NB4 (cell line): ENCODE results near the gene RBCK1.

ENCODE experiments used
- DNase-seq: peaks from one replicate; pipeline ENCODE4 v3.0.0; 2010; ENCODE audit warnings: low read depth
- H3K4me3 ChIP-seq: one replicate; pipeline ENCODE4 v1.5.1; 2011; ENCODE audit warnings: mild to moderate bottlenecking, low read depth, low read length, moderate library complexity
- CTCF ChIP-seq: IDR thresholded peaks from one replicate; pipeline ENCODE4 v1.5.1; 2012; ENCODE audit warnings: low read depth, low read length
- MAX ChIP-seq: IDR thresholded peaks from 2 replicates; pipeline ENCODE4 v1.6.1; 2011; ENCODE audit warnings: low read depth, low read length
- MYC ChIP-seq: IDR thresholded peaks from 2 replicates; pipeline ENCODE4 v1.6.1; 2011; ENCODE audit warnings: low read depth, low read length
- POLR2A ChIP-seq: IDR thresholded peaks from 2 replicates; pipeline ENCODE4 v1.6.1; 2011; ENCODE audit warnings: mild to moderate bottlenecking; ENCODE audit not compliant: insufficient read length; ENCODE audit errors: extremely low read depth

Gene RBCK1

GRCh38 chr20:418858-419365, 10.8 kb downstream of the RBCK1 start:
- TF ChIP-seq MYC: no peak
- no peak for TF ChIP-seq POLR2A
- no peak for TF ChIP-seq MAX
- no peak for TF ChIP-seq CTCF
- no peak for DNase-seq
- no peak overlapping the region for H3K4me3 ChIP-seq

GRCh38 chr20:419556-420165, 11.6 kb downstream of the RBCK1 start:
- DNase-seq: no peak
- H3K4me3 ChIP-seq: no peak overlapping the region
- TF ChIP-seq POLR2A: no peak
- no peak for TF ChIP-seq MAX
- no peak for TF ChIP-seq MYC
- no peak for TF ChIP-seq CTCF

- no peak overlapping the region for H3K4me3 ChIP-seq
- TF ChIP-seq MAX (no peak), POLR2A (no peak), CTCF (no peak), MYC (no peak)
- no peak for DNase-seq
Observed at GRCh38 chr20:420166-420620, 12.1 kb downstream of the RBCK1 start.

GRCh38 chr20:420721-421574, 12.8 kb downstream of the RBCK1 start:
- DNase-seq: peak; percentile 48
- H3K4me3 ChIP-seq: no peak overlapping the region
- TF ChIP-seq MAX: no peak
- no peak for TF ChIP-seq MYC
- no peak for TF ChIP-seq POLR2A
- TF ChIP-seq CTCF: no peak

GRCh38 chr20:421685-422250, 13.7 kb downstream of the RBCK1 start:
- TF ChIP-seq MAX (no peak), CTCF (no peak), MYC (no peak), POLR2A (no peak)
- no peak overlapping the region for H3K4me3 ChIP-seq
- no peak for DNase-seq
